Skeletal muscle tissue (tissue), 4 donors: ENCODE results near the gene LRRC2. TPM values are rescaled to one million over a fixed set of nuclear protein-coding genes. Genes with fewer than 3 reads are reported as not detected.

Source experiments
- H3K27ac ChIP-seq: one replicate; pipeline ENCODE4 v1.7.0; 2013; ENCODE audit warnings: mild to moderate bottlenecking, low read depth, low read length, inconsistent platforms
- H3K27me3 ChIP-seq, 3 donors: one replicate each; pipeline ENCODE4 v1.7.0; 2013; ENCODE audit warnings: low read length in 3 of 3; ENCODE audit not compliant: control insufficient read depth in 3 of 3, insufficient read depth in 3 of 3
- H3K36me3 ChIP-seq, 3 donors: one replicate each; pipeline ENCODE4 v1.7.0; 2013; ENCODE audit warnings: low read length in 3 of 3; ENCODE audit not compliant: control insufficient read depth in 3 of 3, insufficient read depth in 3 of 3
- H3K4me1 ChIP-seq, 3 donors: one replicate each; pipeline ENCODE4 v1.7.0; 2013; ENCODE audit warnings: low read length in 3 of 3, mild to moderate bottlenecking in 3 of 3; ENCODE audit not compliant: control insufficient read depth in 3 of 3, insufficient read depth in 3 of 3
- H3K4me3 ChIP-seq, 3 donors: one replicate each; pipeline ENCODE4 v1.7.0; 2013; ENCODE audit warnings: low read length in 3 of 3
- H3K9ac ChIP-seq, 3 donors: one replicate each; pipeline ENCODE4 v1.7.0; 2013; ENCODE audit warnings: low read length in 3 of 3, mild to moderate bottlenecking in 3 of 3, moderate library complexity in 2 of 3, low read depth in 1 of 3
- H3K9me3 ChIP-seq, 3 donors: one replicate each; pipeline ENCODE4 v1.7.0; 2013; ENCODE audit warnings: low read length in 3 of 3; ENCODE audit not compliant: control insufficient read depth in 3 of 3
- total RNA-seq: library from RNA; depleted of rRNA; stranded (reverse); fragments of >200 nt; gene quantifications from one replicate; pipeline ENCODE4 v1.2.3, GENCODE V29; 2014
- donor health status: Osteomylitis.

Gene LRRC2
- total RNA-seq, 1 donor from 2014 or later, result 3.7 TPM

- Histone ChIP-seq H3K4me1 (peaks cover 11 to 24% (median 20%) of the 10 kb centered on the region in 3 donors), H3K9ac (no peak overlapping the region), H3K36me3 (peaks cover 0 to 5% (median 0%) of the 10 kb centered on the region in 3 donors), H3K9me3 (no peaks in the 10 kb centered on the region), H3K4me3 (no peak overlapping the region), H3K27me3 (no peaks in the 10 kb centered on the region), H3K27ac (no peak overlapping the region)
These were observed 59.6 kb downstream of the LRRC2 start for GRCh38 chr3:46506526-46506925.

GRCh38 chr3:46505953-46506352 is 60.1 kb downstream of the LRRC2 start:
- Histone ChIP-seq H3K27me3 (no peaks in the 10 kb centered on the region), H3K36me3 (peaks cover 0 to 5% (median 0%) of the 10 kb centered on the region in 3 donors), H3K9ac (no peak overlapping the region), H3K4me1 (peaks cover 15 to 30% (median 25%) of the 10 kb centered on the region in 3 donors), H3K9me3 (no peaks in the 10 kb centered on the region), H3K4me3 (no peak overlapping the region), H3K27ac (no peak overlapping the region)

GRCh38 chr3:46504789-46505188 is 61.3 kb downstream of the LRRC2 start:
- Histone ChIP-seq H3K27me3 (no peaks in the 10 kb centered on the region), H3K9me3 (no peaks in the 10 kb centered on the region), H3K36me3 (peaks cover 0 to 4% (median 0%) of the 10 kb centered on the region in 3 donors), H3K9ac (no peak overlapping the region), H3K4me1 (peaks cover 15 to 35% (median 25%) of the 10 kb centered on the region in 3 donors), H3K27ac (no peak overlapping the region), H3K4me3 (no peak overlapping the region)

GRCh38 chr3:46503200-46503874 is 62.8 kb downstream of the LRRC2 start:
- no peaks in the 10 kb centered on the region for H3K27me3 ChIP-seq
- no peaks in the 10 kb centered on the region for H3K36me3 ChIP-seq
- no peak overlapping the region for H3K9ac ChIP-seq
- H3K4me3 ChIP-seq, result no peak overlapping the region
- H3K9me3 ChIP-seq, result no peaks in the 10 kb centered on the region
- peaks cover 15 to 44% (median 34%) of the 10 kb centered on the region in 3 donors for H3K4me1 ChIP-seq
- no peak overlapping the region for H3K27ac ChIP-seq

- no peak overlapping the region for H3K9ac ChIP-seq
- H3K4me3 ChIP-seq, result no peak overlapping the region
- H3K27ac ChIP-seq, result no peak overlapping the region
These were observed 64.4 kb downstream of the LRRC2 start for GRCh38 chr3:46501702-46502101.

GRCh38 chr3:46500656-46501635 is 65.2 kb downstream of the LRRC2 start:
- no peaks in the 10 kb centered on the region for H3K36me3 ChIP-seq
- peaks cover 19 to 48% (median 34%) of the 10 kb centered on the region in 3 donors for H3K4me1 ChIP-seq
- no peak overlapping the region for H3K4me3 ChIP-seq
- H3K9me3 ChIP-seq, result no peaks in the 10 kb centered on the region
- H3K27ac ChIP-seq, result no peak overlapping the region
- H3K27me3 ChIP-seq, result no peaks in the 10 kb centered on the region
- no peak overlapping the region for H3K9ac ChIP-seq

More at GRCh38 chr3:46501702-46502101, 64.4 kb downstream of the LRRC2 start:
- Histone ChIP-seq H3K27me3 (no peaks in the 10 kb centered on the region), H3K4me1 (peaks cover 18 to 48% (median 34%) of the 10 kb centered on the region in 3 donors), H3K36me3 (no peaks in the 10 kb centered on the region), H3K9me3 (no peaks in the 10 kb centered on the region)

GRCh38 chr3:46498916-46499519 is 67.1 kb downstream of the LRRC2 start:
- Histone ChIP-seq H3K9me3 (no peaks in the 10 kb centered on the region), H3K36me3 (no peaks in the 10 kb centered on the region), H3K27me3 (no peaks in the 10 kb centered on the region), H3K9ac (no peak overlapping the region), H3K27ac (no peak overlapping the region), H3K4me1 (peaks cover 19 to 48% (median 34%) of the 10 kb centered on the region in 3 donors), H3K4me3 (no peak overlapping the region)

GRCh38 chr3:46497556-46498265 is 68.4 kb downstream of the LRRC2 start, which contains the start of gene RTP3:
Gene RTP3, plus strand, starts transcription at chr3:46497976. Its CDS starts 87 bp downstream, at chr3:46498063.
- no peaks in the 10 kb centered on the region for H3K9me3 ChIP-seq
- H3K9ac ChIP-seq, result no peak within 1 kb of the TSS

GRCh38 chr3:46496746-46497555 is 69.2 kb downstream of the LRRC2 start:
- Histone ChIP-seq H3K9me3 (no peaks in the 10 kb centered on the region), H3K36me3 (no peaks in the 10 kb centered on the region), H3K27me3 (no peaks in the 10 kb centered on the region), H3K27ac (no peak overlapping the region), H3K9ac (no peak overlapping the region), H3K4me1 (peaks cover 10 to 29% (median 20%) of the 10 kb centered on the region in 3 donors), H3K4me3 (no peak overlapping the region)

More at GRCh38 chr3:46497556-46498265, 68.4 kb downstream of the LRRC2 start, which contains the start of gene RTP3:
- H3K27ac ChIP-seq, result no peak within 1 kb of the TSS
- no peak within 1 kb of the TSS for H3K4me3 ChIP-seq
- no peaks in the 10 kb centered on the region for H3K36me3 ChIP-seq
- H3K27me3 ChIP-seq, result no peaks in the 10 kb centered on the region
- peaks cover 12 to 36% (median 25%) of the 10 kb centered on the region in 3 donors for H3K4me1 ChIP-seq
